GM12875 (cell line): ENCODE data around the gene MYL6.

Source experiments
- H3K4me3 ChIP-seq: one replicate; pipeline ENCODE4 v1.5.1; 2011; ENCODE audit warnings: low read depth, low read length, control low read depth
- CTCF ChIP-seq: IDR thresholded peaks from 2 replicates; pipeline ENCODE4 v1.5.1; 2011; ENCODE audit warnings: low read depth, mild to moderate bottlenecking, control low read depth, inconsistent platforms, low read length, moderate library complexity, borderline replicate concordance; ENCODE audit not compliant: insufficient read depth

Gene MYL6

GRCh38 chr12:56130876-56131275, 27.3 kb upstream of the MYL6 start:
- H3K4me3 ChIP-seq, result no peak overlapping the region
- TF ChIP-seq CTCF, result no peak

GRCh38 chr12:56134897-56135296, 23.3 kb upstream of the MYL6 start:
- TF ChIP-seq CTCF, result no peak

GRCh38 chr12:56137853-56138571, 20.1 kb upstream of the MYL6 start:
- no peak overlapping the region for H3K4me3 ChIP-seq
- no peak for TF ChIP-seq CTCF

More at GRCh38 chr12:56134897-56135296, 23.3 kb upstream of the MYL6 start:
- H3K4me3 ChIP-seq, result no peak overlapping the region

GRCh38 chr12:56141946-56142784, 16.0 kb upstream of the MYL6 start:
- H3K4me3 ChIP-seq, result no peak overlapping the region
- TF ChIP-seq CTCF, result no peak

GRCh38 chr12:56143217-56143616, 14.9 kb upstream of the MYL6 start:
- no peak for TF ChIP-seq CTCF
- no peak overlapping the region for H3K4me3 ChIP-seq

GRCh38 chr12:56143870-56144269, 14.3 kb upstream of the MYL6 start:
- no peak for TF ChIP-seq CTCF

GRCh38 chr12:56145217-56145616, 12.9 kb upstream of the MYL6 start:
- TF ChIP-seq CTCF, result no peak
- H3K4me3 ChIP-seq, result no peak overlapping the region

More at GRCh38 chr12:56143870-56144269, 14.3 kb upstream of the MYL6 start:
- no peak overlapping the region for H3K4me3 ChIP-seq
